ENCODE data around the gene CEP295NL.

GRCh38 chr17:78923660-78924453 is 20.9 kb upstream of the CEP295NL start:
- TF ChIP-seq POLR2AphosphoS5 (IDR thresholded peaks at IDR 0.05; ENCODE audit: low read depth, low read length) (no peak), POLR2A (IDR thresholded peaks at IDR 0.05; ENCODE audit: low read depth, low read length) (no peak), TAF1 (IDR thresholded peaks at IDR 0.05; ENCODE audit: low read depth, low read length) (no peak), SPI1 (IDR thresholded peaks at IDR 0.05; ENCODE audit: low read depth, low read length) (no peak), POU2F2 (IDR thresholded peaks at IDR 0.05; ENCODE audit: low read depth, low read length) (no peak)
